Vagina (tissue), 2 donors: ENCODE data around the gene DNMT3L. TPM values are rescaled to one million over a fixed set of nuclear protein-coding genes. Genes with fewer than 3 reads are reported as not detected.
"Not testable (repeated sequence)": the region's sequence is repeated elsewhere in the genome, so short reads cannot be mapped to it uniquely, and the experiment has no call there.

Experiments
- DNase-seq, 2 donors: peaks; one replicate each; pipeline ENCODE4 v3.0.0-alpha.2; 2017; ENCODE audit errors: extremely low spot score in 2 of 2
- H3K27ac ChIP-seq: fragments of 200-600 bp; sonication (generic); one replicate; pipeline ENCODE4 v1.5.1; 2019
- H3K27me3 ChIP-seq: fragments of 200-600 bp; sonication (generic); one replicate; pipeline ENCODE4 v1.5.1; 2019
- H3K36me3 ChIP-seq, 2 donors: fragments of 200-600 bp; sonication (generic); one replicate each; pipeline ENCODE4 v1.5.1; 2017 to 2019
- H3K4me1 ChIP-seq: fragments of 200-600 bp; sonication (generic); one replicate; pipeline ENCODE4 v1.5.1; 2019
- H3K4me3 ChIP-seq, 2 donors: fragments of 200-600 bp; sonication (generic); 1 replicate in 1 of 2; 2 replicates in 1 of 2; pipeline ENCODE4 v1.5.1; 2016 to 2019
- H3K9me3 ChIP-seq: fragments of 200-600 bp; sonication (generic); one replicate; pipeline ENCODE4 v1.5.1; 2019
- CTCF ChIP-seq, 3 experiments: fragments of 450-650 bp in 2 of 3; fragments of 200-600 bp in 1 of 3; sonication (generic) in 1 of 3; IDR thresholded peaks; one replicate each; pipeline ENCODE4 v1.5.1; 2017 to 2019; ENCODE audit warnings: antibody characterized with exemption in 3 of 3, mild to moderate bottlenecking in 2 of 3, moderate library complexity in 2 of 3
- POLR2A ChIP-seq, 2 donors: fragments of 450-650 bp; IDR thresholded peaks; one replicate each; pipeline ENCODE4 v1.6.1; 2017; ENCODE audit warnings: antibody characterized with exemption in 2 of 2, mild to moderate bottlenecking in 2 of 2, moderate library complexity in 2 of 2
- POLR2AphosphoS5 ChIP-seq, 2 donors: sonication (generic); formaldehyde crosslinking; IDR thresholded peaks; one replicate each; pipeline ENCODE4 v1.9.0; 2017; ENCODE audit warnings: antibody characterized with exemption in 2 of 2, mild to moderate bottlenecking in 2 of 2, low read depth in 1 of 2; ENCODE audit not compliant: insufficient read depth in 1 of 2
- intact Hi-C: fragments of 100-400 bp; cut with DNase I; formaldehyde crosslinking; loops from one replicate; pipeline ENCODE4 v1.15.1; 2023
- total RNA-seq: library from RNA; depleted of rRNA; stranded (reverse); fragments of >200 nt; gene quantifications from one replicate; pipeline ENCODE4 v1.2.3, GENCODE V29; 2016

DNMT3L gene
- total RNA-seq, 1 donor from 2014 or later, result not detected

DNA sequence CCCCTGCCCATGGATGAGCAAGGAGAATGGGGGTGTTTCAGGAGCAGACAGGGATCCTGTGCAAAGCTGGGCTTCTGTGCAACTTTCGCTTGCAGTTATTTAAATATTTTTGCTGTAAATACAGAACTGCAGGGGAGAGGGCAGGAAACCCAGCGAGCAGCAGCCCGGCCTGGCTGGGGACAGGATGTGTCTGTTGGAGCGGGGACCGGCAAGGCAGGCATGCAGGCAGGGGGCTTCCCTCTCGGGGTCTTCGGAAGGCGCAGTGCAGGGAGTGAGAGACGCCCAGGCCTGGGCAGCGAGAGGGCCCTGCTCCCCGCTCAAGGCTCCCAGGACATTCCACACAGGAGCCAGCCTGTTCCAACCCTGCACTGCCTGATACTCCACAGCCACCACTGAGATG lies 22.3 kb upstream of the DNMT3L start:
- peaks cover 9% of the 10 kb centered on the region for H3K4me1 ChIP-seq
- H3K27ac ChIP-seq, result no peak overlapping the region
- H3K27me3 ChIP-seq, result no peaks in the 10 kb centered on the region
- no peaks in the 10 kb centered on the region for H3K9me3 ChIP-seq
- no peak for DNase-seq
- intact Hi-C loops, result no loop called here
- no peak for TF ChIP-seq POLR2A (IDR thresholded peaks at IDR 0.05)
- no peak for TF ChIP-seq POLR2AphosphoS5 (IDR thresholded peaks at IDR 0.05; ENCODE audit: insufficient read depth in 1 of 2, low read depth in 1 of 2)
- no peak for TF ChIP-seq CTCF (IDR thresholded peaks at IDR 0.05)
- no peaks in the 10 kb centered on the region for H3K36me3 ChIP-seq
- H3K4me3 ChIP-seq, result no peak overlapping the region

DNA sequence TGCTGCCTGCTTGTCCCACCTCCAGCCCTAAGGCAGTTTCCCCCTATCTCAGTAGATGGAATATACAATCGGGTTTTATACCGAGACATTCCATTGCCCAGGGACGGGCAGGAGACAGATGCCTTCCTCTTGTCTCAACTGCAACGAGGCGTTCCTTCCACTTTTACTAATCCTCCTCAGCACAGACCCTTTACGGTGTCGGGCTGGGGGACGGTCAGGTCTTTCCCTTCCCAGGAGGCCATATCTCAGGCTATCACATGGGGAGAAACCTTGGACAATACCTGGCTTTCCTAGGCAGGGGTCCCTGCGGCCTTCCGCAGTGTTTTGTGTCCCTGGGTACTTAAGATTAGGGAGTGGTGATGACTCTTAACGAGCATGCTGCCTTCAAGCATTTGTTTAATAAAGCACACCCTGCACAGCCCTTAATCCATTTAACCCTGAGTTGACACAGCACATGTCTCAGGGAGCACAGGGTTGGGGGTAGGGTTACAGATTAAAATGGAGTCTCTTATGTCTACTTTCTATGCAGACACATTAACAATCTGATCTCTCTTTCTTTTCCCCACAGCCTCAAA lies 21.6 kb upstream of the DNMT3L start:
- intact Hi-C loops, H3K4me1 ChIP-seq, DNase-seq, H3K4me3 ChIP-seq, H3K27ac ChIP-seq, H3K27me3 ChIP-seq, H3K9me3 ChIP-seq, H3K36me3 ChIP-seq: not testable (repeated sequence)

GRCh38 chr21:44282370-44282769 lies 20.7 kb upstream of the DNMT3L start:
- Histone ChIP-seq H3K9me3 (no peaks in the 10 kb centered on the region), H3K36me3 (no peaks in the 10 kb centered on the region), H3K4me3 (no peak overlapping the region), H3K27ac (no peak overlapping the region), H3K4me1 (peaks cover 9% of the 10 kb centered on the region), H3K27me3 (no peaks in the 10 kb centered on the region)
- intact Hi-C loops, result no loop called here
- TF ChIP-seq CTCF (IDR thresholded peaks at IDR 0.05), result no peak
- TF ChIP-seq POLR2AphosphoS5 (IDR thresholded peaks at IDR 0.05; ENCODE audit: insufficient read depth in 1 of 2, low read depth in 1 of 2), result no peak
- no peak for TF ChIP-seq POLR2A (IDR thresholded peaks at IDR 0.05)
- no peak for DNase-seq

- Histone ChIP-seq H3K27ac (no peak overlapping the region), H3K27me3 (no peaks in the 10 kb centered on the region), H3K4me1 (peaks cover 9% of the 10 kb centered on the region), H3K4me3 (no peak overlapping the region), H3K9me3 (no peaks in the 10 kb centered on the region), H3K36me3 (no peaks in the 10 kb centered on the region)
- intact Hi-C loops, result no loop called here
- TF ChIP-seq POLR2A (IDR thresholded peaks at IDR 0.05) (no peak), POLR2AphosphoS5 (IDR thresholded peaks at IDR 0.05; ENCODE audit: insufficient read depth in 1 of 2, low read depth in 1 of 2) (no peak), CTCF (IDR thresholded peaks at IDR 0.05) (no peak)
- no peak for DNase-seq
These were observed 20.1 kb upstream of the DNMT3L start for GRCh38 chr21:44281801-44282200.

DNA sequence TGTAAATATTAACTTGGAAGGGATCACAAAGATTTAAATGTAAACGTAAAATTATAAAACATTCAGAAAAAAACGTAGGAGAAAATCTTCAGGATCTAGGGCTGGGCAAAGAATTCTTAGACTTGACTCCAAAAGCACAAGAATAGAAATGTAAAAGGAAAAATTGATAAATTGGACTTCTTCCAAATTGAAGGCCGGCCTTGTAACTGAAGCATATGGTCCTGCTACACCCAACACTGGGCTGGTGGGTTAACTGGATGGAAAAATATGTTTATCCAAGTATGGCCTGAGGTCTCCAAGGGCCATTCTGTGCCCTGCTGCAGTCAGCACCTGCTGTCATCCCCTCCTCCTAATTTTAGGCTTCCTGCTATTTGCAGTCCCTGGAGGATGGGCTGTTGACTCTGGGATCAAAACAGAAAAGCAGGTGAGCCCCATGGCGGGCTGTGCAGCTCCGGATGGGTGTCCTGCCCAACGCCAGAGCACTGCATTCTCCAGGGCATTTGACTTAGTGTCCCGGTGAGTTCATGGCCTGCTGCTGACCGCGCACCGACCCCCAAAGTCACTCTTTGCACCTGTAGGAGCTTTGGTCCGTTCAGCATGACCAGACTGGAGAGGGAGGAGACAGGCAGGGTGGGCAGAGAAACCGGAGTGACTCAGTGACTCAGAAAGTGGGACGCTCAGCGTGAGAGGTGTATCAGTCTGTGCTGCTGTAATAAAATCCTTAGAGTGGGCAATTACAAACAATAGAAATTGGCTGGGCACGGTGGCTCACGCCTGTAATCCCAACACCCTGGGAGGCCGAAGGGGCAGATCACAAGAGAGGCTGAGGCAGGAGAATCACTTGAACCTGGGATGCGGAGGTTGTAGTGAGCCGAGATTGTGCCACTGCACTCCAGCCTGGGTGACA lies 17.9 kb upstream of the DNMT3L start:
- no peaks in the 10 kb centered on the region for H3K36me3 ChIP-seq
- no peak for DNase-seq
- TF ChIP-seq CTCF (IDR thresholded peaks at IDR 0.05) (no peak), POLR2AphosphoS5 (IDR thresholded peaks at IDR 0.05; ENCODE audit: insufficient read depth in 1 of 2, low read depth in 1 of 2) (no peak), POLR2A (IDR thresholded peaks at IDR 0.05) (no peak)
- H3K9me3 ChIP-seq, result no peaks in the 10 kb centered on the region
- no peaks in the 10 kb centered on the region for H3K4me1 ChIP-seq
- no peak overlapping the region for H3K4me3 ChIP-seq
- no peaks in the 10 kb centered on the region for H3K27me3 ChIP-seq
- intact Hi-C loops, result no loop called here
- no peak overlapping the region for H3K27ac ChIP-seq
